Limb (tissue), 2 donors: ENCODE results near the gene BRSK2.
"Not testable (repeated sequence)": the region's sequence is repeated elsewhere in the genome, so short reads cannot be mapped to it uniquely, and the experiment has no call there.

Experiments
- DNase-seq, 2 donors: peaks; one replicate each; pipeline ENCODE4 v3.0.0-alpha.2; 2016; ENCODE audit errors: extremely low spot score in 2 of 2

The BRSK2 gene

DNA sequence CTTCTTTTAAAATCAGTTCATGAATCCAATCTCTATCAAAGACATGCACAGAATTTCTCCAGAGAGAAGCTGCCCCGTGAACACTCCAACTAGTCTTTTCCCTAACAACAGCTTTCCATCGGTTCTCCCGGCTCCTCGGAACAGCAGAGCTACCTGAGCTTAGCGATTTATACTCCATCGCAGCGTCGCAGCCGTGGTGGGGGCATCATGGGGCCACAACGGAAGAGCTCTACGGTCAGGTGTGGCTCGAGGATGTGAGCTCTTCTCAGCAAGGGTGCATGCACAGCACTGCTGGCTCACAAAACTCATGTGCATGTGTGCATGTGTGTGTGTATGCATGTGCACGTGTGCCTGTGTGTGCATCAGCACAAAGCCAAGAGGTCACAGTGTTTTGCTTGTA lies 108.5 kb downstream of the BRSK2 start:
- DNase-seq, result no peak

DNA sequence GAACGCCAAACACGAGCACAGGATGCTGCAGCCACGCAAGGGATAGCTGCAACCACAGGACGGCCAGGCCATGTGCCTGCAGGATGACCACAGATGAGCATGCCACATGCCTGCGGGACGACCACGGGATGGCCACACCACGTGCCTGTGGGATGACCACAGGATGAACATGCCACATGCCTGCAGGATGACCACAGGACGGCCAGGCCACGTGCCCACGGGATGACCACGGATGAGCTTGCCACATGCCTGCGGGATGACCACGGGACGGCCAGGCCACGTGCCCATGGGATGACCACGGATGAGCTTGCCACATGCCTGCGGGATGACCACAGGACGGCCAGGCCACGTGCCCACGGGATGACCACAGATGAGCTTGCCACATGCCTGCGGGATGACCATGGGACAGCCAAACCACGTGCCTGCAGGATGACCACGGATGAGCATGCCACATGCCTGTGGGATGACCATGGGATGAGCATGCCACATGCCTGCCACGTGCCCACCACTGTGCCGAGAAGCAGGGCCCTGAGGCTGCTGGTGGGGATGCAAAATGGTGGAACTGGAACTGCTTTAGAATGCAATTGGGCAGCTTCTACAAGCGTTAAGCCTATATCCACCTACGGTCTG lies 109.6 kb downstream of the BRSK2 start:
- DNase-seq, result peak in 1 of 2 donors; percentile 11

DNA sequence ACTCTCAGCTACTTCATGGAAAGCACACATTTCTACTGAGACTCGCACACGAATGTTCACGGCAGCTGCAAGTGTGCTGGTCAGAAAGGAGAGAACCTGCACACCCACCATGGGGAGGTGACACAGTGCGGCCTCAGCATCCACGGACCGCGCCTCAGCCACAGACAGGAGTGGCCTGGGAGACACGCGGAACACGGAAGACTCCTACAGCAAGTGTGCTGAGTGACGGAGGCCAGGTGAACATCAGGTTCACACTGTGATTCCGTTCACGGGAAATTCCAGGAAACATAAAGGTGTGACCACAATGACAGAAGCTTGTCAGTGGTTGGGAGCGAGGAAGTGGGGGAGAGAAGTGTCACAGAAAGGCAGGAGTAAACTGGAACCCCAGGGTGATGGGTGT lies 110.2 kb downstream of the BRSK2 start:
- peak in 1 of 2 donors; percentile 16 for DNase-seq

DNA sequence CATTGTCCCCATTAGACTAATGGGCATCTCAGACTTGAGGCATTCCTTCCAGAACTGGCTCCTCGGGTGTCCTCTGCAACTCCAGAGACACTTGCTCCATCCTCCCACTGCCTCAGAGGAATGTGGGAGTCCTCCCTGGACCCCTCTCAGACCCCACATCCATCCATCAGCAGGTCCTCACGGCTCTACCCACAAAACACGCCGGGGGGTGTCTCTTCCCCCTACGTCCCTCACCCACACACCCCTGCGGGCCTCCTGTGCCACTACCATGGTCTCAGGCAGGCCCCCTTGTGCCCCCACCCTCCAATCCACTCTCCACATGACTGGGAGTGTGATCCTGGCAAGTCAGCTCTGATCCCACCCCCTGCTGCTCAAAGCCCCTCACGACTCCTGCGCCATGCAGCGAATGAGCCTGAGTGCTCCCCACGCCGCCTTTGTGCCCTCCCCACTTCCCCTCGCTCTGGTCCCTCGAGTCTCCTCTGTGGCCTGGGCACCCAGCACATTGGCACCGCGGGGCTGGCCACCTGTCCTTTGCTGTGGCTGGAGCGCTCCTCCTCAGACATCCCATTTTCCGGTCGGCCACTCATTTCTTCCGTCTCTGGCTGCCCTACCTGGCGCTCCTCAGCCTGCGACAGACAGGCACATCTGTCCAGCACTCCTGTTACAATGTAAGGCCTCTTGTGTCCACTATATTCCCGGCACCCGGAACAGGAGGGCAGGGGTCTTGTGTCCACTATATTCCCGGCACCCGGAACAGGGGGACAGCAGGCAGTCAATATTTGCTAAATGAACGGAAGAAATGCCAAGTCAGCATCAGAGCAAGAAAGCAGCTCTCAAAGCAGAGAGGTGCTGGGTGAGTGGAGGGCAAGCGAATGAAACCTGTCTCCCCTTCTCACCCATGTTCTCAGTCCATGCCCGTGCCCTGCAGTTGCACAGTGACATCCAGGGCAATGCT lies 111.0 kb downstream of the BRSK2 start:
- DNase-seq, result peak in 1 of 2 donors; percentile 20

DNA sequence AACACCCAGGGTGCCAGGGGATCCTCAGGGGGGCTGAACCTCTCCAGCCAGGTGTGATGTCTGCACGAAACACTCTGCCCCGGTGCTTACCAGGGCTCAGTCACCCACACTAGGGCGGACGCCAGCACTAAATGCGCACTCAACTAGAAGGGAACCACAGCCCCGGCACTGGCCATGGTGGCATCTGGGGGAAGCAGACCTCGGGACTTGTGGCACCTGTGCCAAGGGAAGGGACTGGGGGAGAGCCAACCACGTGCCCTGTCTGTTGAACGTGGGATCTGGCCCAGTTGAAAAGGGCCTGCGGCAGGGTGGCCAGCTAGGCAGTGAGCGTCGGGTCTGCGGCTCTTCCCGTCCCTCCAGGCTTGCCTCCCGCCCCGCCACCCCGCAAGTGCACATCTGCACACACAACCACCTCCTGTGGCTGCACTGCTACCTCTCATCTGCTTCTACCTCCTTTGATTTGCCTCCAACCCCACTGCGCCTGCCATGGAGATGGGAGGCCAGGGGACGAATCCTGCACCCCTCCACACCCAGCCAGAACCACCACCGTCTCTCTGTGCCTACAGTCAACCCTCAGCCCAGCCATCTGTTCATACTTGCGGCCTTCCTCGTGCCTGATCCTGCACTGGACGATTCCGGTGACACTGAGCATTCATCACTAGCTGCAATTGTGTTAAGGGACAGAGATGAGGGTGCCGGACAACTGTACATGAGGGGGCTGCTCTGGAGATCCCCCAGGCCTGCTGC lies 111.9 kb downstream of the BRSK2 start:
- no peak for DNase-seq

DNA sequence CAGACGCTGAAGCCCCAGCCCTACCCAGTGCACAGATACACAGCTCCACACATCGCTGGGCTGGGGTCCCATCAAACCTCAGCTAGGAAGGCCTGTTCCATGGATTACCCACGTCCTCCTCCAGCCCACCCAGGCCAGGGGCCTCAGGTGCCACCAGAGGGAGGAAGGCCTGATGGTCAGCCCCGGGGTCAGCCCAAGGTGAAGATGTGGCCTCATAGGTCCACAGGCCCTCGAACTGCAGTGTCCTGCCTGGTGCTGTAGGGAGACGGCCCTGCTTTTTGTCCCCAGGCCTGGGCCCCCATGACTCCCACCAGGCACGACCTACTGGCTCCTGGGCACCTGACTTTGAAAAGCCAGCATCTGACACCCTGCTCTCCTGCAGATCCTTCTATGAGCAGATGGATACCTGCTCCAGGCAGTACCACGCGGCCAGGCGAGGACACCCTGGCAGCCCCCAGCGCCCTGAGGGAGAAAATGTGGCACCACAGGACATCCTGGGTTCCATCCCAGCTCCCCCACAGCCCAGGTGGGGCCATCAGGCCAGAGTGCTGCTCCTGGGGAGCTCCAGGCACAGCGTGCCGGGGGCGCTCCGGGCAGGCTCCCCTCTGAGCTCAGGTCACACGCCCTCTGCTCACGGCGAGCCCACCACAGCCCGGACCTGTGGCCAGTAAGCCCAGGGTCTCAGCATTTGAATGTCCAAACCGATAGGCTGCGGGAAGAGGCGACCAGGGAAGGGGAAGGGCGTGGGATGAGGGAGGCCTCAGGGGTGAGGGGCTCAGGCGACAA lies 112.6 kb downstream of the BRSK2 start:
- DNase-seq, result no peak

DNA sequence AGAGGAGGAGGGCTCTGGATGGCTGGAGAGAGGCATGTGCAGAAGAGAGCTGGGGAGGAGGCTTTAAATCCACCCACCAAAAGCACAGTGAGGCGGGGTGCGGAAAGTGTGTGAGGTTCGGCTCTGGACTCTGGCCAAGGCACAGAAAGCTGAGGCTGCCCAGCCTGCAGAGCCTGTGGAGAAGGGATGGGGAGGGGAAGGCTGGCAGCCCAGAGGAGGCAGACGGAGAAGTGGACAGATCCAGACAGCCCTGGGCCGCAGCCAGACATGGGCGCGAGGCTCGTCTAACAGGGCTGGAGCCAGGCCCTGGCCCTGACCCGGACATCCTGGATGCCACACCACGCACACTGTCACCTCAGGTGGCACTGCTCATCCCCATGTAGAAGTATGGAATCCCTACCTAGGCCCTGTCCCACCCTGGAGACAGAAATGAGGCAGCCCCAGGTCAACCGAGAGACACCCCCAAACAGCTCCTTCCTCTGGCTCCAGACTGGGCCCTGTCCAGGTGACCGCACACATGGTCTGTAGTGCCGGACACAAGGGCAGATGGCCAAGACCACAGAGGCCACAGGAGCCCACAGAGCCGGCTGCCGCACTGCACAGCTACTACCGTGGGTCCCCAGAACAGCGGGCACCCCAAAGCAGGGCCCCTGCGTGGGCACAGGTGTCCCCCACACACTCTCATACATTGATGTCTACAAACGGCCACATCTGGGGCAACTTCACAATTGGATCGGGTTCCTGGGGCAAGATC lies 113.4 kb downstream of the BRSK2 start:
- peak; percentile 55 to 71 for DNase-seq

DNA sequence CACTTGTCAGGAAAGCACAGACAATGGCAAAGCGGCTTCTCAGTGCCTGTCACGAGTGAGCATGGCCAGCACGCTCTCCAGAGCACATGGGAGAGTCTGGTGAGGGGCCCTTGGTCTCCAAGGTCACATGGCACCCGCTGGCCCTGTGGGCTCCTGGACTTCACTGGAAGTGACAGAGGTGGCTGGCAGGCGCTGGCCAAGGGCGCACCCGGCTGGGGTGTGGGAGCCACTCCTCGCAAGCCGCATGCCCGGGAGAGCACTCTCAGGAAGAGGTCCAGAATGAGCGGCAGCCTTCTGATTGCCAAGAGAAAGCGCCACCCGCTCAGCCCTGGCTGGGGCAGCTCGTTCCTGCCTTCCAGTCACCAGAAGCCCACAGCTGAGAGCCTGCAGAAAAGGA lies 114.0 kb downstream of the BRSK2 start:
- DNase-seq, result no peak

DNA sequence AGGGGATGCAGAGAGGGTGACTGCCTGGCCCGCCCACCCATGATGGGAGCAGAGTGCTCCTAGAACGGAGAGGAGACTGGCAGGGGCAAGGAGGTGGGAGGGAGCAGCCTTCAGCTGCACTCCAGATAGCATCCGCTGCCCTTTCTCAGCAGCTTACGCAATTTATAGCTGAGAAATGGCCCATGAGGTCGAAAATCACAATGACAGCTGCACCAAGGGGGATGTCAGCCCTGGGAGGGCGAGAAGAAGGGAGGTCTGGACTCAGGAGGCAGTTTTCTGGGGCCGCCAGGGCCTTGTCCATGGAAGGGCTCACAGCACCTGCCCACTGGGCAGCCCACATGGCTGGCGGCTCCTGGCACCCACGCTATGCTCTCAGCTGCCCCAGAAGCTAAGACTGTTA lies 114.4 kb downstream of the BRSK2 start:
- DNase-seq, result no peak

DNA sequence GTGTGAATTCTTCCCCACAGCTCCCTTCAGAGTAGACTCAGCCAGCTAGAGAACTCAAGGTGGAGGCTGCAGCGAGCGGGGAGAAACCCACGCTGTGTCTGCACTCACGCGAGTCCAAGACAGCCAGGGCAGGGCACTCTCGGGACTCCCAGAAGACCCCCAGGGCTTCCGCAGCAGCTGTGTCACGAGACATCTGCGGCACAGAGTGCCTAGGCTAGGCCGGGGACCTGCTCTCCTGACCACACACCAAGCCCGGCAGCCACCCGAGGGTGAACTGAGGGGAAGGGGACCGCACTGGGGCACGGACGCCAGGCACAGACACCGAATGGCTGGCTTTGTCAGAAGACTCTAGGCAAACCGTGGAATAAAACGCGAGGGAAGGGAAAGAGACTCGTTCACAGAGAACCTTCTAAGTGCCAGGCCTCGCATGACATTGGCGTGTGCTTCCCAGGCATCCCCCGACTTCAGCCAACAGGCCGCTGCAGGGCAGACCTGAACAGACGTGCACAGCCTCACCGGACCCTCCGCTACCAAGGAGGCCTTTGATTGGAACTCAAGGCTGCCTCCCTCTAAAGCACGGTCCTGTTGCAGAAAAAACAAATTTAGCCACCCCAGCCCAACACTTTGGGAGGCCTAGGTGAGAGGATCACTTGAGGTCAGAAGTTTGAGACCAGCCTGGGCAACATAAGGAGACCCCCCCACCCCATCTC lies 115.0 kb downstream of the BRSK2 start:
- DNase-seq, result no peak

DNA sequence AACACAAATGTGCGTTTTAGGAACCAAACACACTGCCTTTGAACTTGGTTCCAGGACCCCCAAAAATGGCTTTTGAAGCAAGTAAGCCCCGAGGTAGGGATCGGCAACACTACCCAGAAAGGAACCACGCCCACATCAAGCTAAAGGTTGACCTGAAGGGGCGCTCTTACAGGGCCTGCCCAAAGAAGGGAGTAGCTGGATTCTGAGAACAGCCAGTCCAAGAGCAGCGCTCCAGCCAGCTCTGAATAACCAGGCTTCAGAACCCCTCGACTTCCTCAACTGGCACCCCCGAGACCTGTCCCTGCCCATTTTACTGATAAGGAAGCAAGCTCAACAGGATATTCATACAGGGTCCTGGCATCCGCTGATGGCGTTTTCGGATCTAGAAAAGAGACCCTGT lies 115.7 kb downstream of the BRSK2 start:
- no peak for DNase-seq

DNA sequence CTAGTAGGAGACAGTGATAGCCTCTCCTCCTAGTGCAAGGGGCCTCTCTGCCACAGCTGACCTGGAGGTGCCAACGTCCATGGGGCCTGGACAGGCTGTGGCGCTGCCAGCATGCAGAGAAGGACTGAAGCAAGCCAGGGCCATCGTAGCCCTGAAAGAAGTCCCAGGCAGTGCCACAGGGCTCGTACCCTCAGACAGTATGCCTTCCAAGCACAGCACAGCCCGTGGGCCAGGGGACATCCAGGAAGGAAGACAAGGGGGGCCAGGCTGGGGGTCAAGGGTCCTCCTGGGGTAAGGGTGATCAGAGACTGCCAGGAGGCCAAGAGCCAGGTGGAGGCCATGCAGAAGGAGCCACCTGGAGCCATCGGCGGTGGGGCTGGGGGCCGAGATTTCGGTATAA lies 117.2 kb downstream of the BRSK2 start:
- DNase-seq, result no peak

DNA sequence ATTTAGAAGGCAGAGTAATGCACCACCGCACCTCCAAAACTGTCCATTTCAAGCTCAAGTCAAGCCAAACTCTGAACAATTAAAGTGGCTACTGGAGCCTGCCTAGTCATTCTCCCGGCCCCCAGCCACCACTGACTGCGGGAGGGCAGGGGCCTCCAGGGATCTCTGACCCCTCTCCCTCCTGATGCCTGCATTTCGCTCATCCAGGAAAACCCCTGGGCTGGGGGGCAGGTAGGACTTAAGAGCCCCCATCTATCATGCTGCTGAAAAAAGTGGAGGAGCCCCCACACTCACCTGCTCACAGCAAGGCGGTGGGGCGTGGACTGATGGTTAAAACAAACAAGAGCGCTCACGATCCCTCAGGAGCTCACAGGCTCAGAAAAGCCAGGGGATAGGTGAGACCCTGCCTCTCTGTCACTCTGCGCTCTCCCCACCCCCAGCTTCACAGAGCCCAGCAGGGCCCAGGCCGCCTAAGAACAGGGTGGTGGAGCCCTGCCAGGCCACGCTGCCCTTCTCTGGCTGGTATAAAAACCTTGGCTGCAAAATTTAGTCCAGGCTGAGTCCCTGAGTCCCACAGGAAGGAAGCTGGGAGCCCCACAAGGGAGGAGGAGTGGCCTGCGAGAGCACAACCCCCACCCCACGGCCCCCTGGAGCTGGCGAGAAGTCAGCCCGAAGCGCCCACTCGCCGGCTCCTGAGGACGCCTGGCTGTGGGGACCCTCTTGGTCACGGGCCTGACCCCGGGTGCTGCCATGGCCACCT lies 117.8 kb downstream of the BRSK2 start:
- DNase-seq, result no peak

DNA sequence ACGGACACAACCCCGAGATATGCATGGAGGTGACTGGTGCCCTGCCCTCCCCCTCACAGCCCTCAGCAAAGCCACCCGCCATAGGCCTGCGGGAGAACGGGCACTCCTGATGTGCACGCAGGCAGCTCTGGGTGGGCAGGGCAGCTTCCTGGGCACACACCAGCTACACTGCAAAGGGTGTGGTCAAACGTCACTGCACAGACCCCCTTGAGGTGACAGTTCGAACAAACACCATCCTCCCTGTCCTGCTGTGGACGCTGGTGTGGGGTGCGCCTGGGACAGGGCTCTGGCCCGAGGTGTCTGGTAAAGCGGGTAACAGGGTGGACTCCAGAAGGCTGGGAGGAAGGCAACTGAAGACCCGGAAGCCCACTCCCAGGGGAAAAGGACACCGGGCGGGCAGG lies 118.8 kb downstream of the BRSK2 start:
- no peak for DNase-seq

DNA sequence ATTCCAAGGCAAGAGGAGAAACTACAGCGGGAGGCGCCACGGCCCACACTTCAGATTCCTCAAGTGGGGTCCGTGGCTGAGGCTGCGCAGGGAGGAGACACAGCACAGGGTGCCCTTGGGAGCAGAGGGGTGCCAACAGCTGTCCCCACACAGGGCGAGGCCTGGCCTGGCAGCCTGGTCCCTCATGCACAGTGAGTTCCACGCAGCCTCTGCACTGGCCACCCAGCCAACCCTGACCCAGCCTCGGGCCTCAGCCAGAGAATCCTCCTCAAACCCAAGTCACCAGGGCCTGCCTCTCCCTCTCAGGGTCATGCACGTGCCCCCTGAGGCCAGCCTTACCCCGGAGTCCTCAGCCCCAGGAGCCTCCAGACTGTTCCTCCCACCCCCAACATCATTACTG lies 119.3 kb downstream of the BRSK2 start:
- DNase-seq, result no peak

DNA sequence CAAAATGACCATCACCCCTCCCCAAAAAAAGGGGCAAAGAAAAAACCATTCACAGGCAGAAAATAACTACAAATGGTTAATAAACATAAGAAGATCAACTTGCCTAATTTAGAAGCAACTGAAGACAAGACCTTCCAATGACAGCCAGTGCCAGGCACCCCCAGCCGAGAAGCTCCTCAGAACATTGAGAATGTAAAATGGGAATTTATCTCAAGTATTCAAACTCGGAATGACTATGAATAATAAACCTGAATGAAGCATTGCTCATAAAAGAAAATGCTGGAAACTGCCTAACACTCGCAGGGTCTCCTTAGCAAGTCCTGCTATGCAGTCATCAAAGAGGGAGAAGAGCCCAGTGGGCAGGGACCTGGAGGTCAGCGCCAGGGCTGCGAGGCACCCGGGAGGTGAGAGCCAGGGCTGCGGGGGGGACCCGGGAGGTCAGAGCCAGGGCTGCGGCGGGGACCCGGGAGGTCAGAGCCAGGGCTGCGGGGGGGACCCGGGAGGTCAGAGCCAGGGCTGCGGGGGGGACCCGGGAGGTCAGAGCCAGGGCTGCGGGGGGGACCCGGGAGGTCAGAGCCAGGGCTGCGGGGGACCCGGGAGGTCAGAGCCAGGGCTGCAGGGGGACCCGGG lies 120.0 kb downstream of the BRSK2 start:
- DNase-seq, result no peak

DNA sequence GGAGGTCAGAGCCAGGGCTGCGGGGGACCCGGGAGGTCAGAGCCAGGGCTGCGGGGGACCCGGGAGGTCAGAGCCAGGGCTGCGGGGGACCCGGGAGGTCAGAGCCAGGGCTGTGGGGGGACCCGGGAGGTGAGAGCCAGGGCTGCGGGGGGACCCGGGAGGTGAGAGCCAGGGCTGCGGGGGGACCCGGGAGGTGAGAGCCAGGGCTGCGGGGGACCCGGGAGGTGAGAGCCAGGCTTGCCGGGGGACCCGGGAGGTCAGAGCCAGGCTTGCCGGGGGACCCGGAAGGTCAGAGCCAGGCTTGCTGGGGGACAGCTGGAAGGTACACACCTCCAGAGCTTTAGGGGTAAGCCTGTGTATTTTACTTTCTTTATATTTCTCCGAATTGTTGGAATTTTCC lies 120.6 kb downstream of the BRSK2 start:
- not testable (repeated sequence) for DNase-seq

DNA sequence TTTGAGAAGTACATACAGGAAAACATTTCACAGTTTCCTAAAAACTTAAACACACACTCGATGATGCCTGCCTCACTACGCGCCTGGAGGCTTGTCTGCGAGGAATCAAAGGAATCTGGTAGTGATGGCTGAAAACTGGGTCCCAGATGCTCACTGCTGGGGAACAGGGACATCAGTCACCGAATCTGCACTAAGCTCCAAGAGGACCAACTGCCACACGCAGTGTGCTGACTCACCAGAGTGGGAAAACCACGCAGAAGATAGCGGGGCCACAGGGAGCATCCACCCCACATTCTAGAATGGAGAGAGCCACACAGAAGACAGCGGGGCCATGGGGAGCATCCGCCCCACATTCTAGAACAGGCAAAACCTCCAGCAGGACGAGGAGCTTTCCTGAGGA lies 121.2 kb downstream of the BRSK2 start:
- no peak for DNase-seq
